HG03196 (cell line): Measurements from ENCODE around the gene ACTN3.
"Not testable (repeated sequence)": the region's sequence is repeated elsewhere in the genome, so short reads cannot be mapped to it uniquely, and the experiment has no call there.

ENCODE experiments used
- ATAC-seq: cut with Tn5 transposase; IDR thresholded peaks from one replicate; pipeline ENCODE4 v1.9.1; 2021; ENCODE audit not compliant: unreplicated experiment

The ACTN3 gene

DNA sequence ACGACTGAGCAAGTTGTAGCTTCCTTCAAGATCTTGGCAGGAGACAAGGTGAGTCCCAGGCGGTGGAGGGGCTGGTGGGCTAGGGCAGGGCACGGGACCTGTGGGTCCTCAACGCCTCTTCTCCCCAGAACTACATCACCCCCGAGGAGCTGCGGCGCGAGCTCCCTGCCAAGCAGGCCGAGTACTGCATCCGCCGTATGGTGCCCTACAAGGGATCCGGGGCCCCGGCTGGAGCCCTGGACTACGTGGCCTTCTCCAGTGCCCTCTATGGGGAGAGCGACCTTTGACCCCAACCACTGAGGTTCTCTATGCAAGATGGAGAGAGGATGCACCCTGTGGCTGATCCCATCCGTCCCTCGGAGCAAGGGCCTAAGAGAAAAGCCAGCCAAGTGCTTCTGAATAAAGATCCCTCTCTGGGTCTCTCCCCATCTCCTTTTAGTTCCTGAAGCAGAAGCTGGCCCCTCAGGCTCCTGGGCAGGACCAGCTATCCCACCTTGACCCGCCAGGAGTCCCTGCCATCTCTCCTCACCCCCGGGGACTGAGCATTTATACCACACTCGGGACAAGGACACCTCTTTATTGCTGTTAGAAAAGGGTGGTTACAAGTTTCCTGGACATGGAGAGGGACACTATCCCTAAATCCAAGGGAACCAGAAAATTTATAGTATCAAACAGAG is 16.3 kb downstream of the ACTN3 start:
- ATAC-seq, result no peak

DNA sequence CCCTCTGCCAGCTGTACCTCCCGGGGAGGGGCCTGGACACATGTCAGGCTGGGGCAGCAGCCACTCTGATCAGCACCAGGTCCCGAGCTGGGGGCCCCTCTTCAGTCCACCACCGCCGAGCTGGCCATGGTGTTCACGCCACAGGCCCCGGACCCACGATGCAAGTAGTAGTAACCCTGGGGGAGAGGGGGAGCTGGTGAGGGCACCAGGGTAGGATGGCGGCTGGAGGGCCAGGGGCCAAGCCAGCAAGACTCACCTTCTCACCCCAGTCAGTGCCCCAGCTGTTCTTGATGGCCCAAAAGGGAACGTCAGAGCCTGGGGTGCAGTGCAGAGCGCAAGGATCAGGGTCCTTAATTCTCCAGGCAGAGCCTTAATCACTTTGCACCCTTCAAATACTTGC is 17.1 kb downstream of the ACTN3 start:
- no peak for ATAC-seq

DNA sequence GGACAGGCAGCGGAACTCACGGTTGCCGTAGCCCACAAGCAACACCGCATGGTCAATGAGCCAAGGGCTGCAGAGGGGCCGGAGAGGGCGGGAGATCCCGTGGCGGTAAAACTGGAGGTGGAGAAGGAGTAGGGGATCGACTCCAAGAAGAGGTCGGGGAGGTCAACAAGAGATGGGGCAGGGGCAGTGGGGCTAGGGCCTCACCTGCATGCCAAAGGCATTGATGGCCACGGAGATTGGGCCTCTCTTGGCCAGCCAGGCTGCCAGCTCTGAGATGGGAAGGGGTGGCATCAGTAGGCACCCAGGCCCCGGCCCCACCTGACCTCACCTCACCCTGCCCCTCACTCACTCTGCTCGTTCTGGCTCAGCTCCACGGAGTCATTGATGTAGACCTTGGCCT is 17.8 kb downstream of the ACTN3 start:
- ATAC-seq, result no peak

DNA sequence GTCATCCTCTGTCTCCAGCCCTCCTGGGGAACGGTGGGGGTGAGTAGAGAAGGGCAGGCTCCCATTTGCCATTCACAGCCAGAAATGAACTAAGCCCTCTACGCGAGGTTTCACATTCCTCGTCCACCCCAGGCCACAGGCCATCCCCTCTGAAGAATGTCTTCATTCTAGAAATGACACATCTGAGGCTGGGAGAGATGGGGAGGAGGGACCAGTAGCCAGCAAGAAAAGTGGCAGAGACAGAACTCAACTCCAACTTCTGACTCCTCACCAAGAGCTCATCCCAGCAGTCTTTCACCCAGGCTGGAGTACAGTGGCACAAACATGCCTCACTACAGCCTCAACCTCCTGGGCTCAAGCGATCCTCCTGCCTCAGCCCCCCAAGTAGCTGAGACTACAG is 18.3 kb downstream of the ACTN3 start:
- no peak for ATAC-seq

DNA sequence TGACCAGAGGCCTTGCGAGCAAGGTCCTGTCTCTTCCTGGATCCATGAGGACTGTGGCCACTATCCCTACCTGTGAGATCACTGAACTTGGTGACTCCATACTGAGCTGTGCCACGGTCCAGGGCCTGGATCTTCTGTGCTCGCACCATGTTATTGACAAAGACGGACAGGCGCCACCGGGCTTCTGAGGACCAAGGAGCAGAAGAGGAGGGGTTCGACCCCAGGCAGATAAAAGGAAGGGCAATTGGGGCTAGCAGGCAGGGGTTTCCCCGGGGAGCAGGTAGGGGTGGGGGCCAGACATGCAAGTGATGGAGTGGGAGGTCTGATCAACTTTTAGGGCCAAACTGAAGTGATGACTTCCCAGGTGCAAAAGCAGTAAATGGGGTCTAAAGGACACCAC is 19.5 kb downstream of the ACTN3 start:
- ATAC-seq, result no peak

DNA sequence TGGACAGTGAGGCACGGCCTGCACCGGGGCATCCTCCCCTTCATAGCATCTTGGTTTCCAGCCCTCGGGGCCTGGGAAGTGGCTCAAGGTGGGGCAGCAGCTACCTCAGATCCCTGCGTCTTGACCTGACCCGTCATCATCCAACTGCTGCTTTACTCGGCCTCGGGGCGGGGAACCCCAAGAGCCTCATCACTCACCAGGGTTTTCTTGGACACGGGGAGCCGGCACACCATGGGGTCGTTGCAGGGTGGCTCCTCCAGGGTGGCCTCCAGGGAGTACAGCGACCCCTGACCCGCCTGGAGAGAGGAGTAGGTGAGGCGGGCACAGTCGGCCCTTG is 21.1 kb downstream of the ACTN3 start:
- ATAC-seq, result no peak

DNA sequence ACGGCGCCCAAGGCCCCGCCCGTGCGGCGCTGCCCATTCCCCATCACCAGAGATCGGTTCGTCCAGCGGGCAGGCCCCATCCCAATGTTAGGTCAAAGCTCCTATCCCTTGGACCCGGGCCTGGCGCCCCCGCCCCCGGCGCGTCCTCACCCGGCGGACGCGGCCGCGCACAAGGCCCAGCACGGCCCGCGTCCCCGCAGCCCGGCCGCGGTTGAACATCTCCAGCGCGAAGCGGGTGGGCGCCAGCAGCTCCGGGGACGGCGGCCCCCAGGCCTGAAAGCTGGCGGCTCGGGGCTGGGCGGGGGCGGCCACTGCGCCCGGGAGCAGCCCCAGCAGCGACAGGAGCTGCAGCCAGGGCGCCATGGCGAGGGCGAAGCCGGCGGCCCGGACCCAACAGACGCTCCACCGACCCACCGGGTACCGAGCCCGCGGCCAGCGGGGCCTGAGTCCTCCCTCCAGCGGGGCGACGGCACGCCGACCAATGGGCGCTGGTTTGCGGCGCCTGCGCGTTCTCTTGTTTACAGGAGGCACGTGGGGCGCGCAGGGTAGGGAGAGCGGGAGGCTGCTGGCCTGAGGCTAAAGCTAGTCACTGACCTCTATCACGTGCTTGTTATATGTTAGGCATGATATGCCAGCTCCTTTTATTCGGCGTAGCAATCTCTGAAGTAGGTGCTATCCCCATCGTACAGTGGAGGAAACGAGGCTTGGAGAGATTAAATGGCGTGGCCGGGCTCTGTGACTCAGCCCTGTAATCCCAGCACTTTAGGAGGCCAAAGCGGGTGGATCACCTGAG is 21.6 kb downstream of the ACTN3 start, which contains the start of gene CTSF:
CTSF (minus strand) TSS at position 483 of the 793 bp plus-strand sequence; CDS start at position 363, 120 bp downstream.
- ATAC-seq, result no peak

DNA sequence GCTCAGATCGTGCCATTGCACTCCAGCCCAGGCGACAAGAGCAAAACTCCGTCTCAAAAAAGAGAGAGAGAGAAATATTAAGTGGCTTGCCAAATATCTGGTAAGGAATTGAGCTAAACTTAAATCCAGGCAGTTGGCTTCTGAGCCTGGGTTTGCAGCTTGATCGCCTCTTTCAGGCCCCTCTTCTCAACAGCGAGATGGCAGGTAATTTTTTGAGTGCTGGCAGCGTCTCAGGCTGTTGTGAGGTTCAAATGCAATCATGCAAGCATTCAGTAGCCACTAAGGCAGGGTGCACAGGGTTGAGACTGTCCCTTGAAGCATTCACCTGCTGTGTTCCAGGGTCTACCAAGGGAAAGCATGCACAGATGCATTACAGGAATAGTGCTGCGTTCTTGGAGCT is 22.4 kb downstream of the ACTN3 start:
- no peak for ATAC-seq

DNA sequence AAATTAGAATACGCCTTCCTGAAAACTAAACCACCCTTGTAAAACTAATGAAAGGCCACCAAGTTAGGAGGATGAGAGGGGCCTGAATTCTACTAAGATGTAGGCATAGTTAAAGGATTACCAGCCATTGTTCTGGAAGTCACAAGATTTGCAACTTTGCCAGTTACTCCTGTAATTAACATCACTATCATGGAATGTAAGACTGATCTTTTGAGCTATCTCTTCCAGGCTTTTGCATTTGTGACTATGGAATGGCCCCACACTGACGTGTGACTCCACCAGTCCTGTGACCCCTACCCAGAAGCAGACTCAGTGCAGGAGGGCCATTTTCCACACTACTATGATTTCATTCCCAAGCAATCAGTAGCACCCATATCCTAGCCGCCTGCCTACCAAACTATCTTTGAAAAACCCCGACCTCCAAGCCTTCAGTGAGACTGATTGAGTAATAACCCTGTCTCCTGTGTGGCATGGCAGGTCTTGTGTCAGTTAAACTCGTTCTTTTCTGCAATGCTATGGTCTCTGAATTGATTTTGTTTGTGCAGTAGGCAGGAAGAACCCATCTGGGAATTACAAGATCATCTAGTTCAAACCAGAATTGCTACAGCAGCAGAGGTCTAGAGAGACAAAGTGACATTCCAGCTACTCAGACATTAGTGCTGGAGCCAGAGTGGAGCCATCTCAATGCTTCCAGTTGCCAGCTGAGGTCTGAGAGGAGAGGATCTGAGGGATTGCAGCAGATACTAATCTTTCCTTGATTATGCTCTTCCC is 23.6 kb downstream of the ACTN3 start:
- no peak for ATAC-seq

DNA sequence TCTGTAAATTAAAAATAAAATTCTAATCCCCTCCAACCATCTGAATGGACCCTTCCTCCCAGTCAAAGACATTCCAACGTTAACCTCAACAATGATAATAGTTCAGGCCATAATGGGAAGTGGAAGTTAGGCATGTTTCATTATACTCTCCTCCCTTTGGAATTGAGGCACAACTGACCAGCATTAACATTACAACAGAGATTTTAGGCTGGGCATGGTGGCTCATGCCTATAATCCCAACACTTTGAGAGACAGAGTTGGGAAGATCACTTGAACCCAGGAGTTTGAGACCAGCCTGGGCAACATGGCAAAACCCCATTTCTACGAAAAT is 24.1 kb downstream of the ACTN3 start:
- no peak for ATAC-seq

DNA sequence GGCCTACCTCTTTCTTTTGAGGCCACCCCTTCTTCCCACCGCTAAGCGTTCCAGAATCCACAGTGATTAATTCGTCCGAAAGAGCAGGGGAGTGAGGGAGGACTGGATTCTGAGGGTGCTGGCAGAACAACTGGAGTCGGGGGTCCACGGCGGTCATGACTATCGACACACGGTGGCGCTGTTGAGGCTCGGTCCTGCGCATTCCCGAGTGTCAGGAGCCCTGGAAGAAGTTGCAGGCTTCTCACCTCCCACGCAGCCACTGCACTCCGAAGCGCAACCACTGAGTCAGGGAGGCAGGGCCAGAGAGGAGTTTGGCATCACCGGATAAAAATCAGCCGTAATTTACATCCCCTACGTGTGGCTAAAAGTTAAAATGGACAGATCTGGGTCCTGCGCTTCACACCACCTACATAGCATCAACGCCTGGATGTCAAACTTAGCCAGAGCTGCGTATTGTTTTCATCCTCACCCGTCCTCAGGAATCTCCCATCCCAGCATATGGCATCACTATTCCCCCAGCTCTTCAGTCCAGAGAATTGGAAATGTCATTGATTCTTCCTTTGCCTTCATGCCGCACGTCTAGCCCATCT is 32.4 kb downstream of the ACTN3 start:
- ATAC-seq, result no peak

DNA sequence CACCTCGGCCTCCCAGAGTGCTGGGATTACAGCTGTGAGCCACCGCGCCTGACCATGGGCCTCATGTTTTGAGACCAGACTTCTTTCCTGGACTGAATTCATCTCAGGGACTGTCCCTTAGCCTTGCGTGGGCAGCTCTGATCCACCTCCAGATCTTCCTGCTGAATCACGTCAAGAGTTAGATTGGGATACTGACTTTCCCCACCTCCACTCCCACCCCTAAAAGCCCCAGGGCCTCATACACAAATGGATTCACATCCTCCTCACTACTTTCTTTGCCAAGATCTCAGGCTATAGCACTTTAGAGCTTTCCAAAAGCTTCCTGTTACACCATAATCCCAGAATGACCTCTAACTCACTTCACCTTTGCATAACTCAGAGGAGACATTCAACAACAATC is 34.1 kb downstream of the ACTN3 start:
- no peak for ATAC-seq

DNA sequence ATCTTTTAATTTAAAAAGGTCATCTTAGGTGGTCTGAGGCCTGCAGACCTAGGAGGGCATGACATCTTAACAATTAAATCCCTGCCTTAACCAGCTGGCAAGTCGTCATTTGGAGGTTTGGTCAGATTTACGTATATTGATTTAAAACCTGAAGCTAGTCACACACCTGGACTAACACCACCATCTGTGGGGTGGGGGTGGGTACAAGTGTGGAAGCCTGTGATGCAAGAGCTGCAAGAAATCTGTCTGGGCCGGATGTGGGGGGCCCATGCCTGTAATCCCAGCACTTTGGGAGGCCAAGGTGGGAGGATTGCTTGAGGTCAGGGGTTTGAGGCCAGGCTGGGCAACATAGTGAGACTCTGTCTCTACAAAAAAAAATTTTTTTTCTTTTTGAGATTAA is 34.6 kb downstream of the ACTN3 start:
- no peak for ATAC-seq

DNA sequence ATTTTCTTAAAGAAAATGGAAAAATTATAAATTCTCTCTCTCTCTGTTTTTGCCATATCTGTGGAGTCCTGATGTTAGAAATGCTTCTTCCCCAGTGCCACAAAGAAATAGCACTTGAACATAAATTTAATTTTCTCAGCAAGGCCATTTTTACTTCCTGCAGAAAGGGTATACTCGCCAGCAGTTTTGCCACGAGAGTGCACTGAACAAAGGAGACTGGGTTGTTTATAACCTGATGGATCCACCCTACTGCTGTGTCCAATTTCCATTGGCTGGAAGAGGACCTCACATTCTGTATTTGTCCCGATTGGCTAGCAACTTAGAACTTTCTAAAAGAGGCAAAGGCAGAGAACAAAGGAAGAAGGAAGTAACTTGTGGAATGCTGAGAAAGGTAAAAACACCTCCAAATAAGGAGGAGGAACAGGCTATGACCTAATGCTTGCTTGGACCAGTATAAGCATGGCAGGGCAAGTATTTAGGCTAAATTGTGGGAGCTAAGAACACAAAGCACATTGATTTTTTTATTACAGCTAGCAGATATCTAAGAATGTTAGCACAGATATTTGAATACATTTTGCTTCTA is 36.0 kb downstream of the ACTN3 start:
- ATAC-seq, result not testable (repeated sequence)

DNA sequence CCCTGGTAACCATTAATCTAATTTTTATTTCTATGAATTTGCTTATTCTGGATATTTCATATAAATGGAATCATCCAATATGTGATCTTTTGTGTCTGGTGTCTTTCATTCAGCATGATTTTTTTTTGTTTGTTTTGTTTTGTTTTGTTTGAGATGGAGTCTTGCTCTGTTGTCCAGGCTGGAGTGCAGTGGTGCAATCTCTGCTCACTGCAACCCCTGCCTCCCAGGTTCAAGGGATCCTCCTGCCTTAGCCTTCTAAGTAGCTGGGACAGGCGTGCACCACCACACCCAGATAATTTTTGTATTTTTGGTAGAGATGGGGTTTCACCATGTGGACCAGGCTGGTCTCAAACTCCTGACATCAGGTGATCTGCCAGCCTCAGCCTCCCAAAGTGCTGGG is 38.7 kb downstream of the ACTN3 start:
- not testable (repeated sequence) for ATAC-seq

DNA sequence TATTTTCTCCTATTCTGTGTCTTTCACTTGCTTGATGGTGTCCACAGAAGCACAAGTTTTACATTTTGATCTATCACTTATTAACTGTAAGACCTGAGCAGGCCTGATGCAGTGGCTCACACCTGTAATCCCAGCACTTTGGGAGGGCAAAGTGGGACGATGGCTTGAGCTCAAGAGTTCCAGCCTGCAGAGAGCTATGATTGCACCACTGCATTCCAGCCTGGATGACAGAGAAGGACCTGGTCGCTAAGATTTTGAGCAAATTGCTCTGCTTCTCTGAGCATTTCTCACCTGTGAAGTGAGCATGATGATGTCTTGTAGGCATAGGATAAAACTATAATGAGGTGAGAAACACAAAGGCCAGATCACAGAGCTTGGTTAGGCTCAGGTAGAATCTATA is 39.4 kb downstream of the ACTN3 start:
- no peak for ATAC-seq

DNA sequence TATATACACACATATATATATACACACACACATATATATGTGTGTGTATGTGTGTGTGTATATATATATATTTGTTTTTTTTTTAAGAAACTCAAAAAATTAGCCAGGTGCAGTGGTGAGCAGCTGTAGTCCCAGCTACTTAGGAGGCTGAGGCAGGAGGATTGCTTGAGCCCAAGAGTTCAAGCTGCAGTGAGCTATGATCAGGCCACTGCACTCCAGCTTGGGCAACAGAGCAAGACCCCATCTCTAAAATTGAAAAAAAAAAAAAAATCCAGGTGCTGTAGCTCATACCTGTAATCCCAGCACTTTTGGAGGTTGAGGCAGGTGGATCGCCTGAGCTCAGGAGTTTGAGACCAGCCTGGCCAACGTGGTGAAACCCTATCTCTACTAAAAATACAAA is 42.6 kb downstream of the ACTN3 start:
- not testable (repeated sequence) for ATAC-seq

DNA sequence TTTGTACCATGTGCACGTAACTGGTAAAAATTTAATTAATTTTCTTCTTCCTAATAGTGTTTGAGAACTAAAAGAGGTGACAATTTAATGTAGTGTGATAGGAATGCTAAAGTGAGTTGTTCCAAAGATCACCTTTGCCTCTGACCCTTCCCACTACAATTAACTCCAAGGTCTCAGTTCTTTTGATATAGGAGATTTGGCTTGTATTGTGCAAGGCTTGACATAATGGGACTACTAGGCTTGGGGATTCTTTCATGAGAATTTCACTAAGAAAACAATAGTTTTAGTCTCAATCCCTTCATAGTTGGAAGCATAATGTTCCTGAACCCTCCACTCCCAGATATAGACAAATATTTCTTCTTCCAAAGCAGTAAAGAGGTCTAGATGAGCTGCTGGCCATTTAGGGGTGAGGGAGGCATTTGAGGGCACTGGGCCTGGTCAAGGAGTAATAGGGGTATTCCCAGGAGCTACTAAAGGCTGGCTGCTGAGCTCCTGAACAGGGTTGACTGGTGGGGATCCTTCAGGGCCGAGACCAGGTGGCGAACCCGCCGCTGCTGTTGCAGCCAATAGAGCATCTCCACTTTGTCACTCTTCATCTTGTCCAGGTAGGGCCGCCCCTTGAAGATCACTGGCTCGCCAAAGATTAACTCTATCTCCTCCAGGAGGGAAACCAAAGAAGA is 43.4 kb downstream of the ACTN3 start:
- ATAC-seq, result no peak

DNA sequence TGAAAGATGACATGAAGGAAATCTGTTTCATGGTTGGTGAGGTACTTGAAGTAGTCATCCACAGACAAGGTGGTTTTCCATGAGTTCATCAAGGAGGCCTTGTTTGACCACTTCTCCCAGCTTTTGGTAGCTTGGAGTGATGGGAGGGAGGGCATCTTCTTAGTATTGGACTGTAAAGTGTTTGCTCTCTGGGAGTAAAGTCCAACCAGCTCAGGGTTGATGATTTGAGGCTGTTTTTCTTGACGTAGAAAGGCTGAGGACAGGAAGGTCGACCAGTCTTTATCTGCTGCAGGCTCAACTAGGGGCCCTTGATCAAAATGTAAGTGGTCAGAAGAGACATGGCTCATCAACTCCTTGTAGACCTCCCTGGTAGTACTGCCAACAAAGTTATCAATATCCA is 44.5 kb downstream of the ACTN3 start:
- ATAC-seq, result no peak

DNA sequence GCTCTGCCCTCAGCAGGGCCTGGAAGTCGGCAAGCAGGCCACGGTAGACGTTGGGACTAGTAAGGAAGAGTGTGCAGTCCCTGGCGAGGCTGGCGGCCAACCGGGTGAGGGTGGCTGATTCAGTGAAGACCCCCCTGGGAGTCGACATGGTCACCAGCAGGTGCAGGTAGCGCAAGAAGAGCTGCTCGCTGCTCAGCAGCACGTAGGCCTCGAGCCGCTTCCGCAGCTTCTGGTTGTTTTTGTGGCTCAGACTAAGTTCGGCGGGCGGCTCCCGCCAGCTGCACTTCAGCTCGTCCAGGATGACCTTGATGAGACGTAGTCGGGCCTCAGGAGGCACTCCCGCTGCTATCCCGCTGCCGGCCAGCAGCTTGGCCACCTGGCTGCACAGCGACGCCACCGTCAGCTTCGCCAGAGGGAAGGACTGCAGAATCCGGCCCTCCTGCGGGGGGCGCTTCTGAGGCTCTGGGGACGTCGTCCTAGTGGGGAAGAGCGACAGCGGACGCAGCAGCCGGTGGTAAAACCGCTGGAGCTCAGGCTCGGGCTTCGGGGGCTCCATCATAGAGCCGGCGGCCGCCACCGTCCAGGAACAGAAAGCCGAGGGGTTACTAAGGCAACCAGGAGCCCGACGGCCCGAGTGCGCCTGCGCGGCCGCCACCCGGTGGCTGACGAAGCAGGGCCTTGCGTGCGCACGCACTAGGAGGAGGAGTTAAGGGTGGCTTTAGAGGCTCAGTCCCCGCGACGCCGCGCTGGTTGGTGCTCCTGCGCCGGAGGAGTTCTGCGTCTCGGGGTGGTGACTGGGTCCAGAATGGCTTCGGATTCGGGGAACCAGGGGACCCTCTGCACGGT is 46.0 kb downstream of the ACTN3 start, which contains the start of the genes CCDC87 and CCS:
CCDC87 (minus strand) TSS at position 607 of the 846 bp plus-strand sequence; CDS start at position 559, 48 bp downstream.
CCS (plus strand) TSS at position 729 of the 846 bp plus-strand sequence; CDS start at position 806, 77 bp downstream.
- peak; percentile 83 for ATAC-seq
